HL-60 (cell line): ENCODE measurements around the gene ANGEL2.

Source experiments
- CTCF ChIP-seq: IDR thresholded peaks from one replicate; pipeline ENCODE4 v1.5.1; 2011; ENCODE audit warnings: low read length, control low read depth, inconsistent platforms; ENCODE audit not compliant: insufficient read depth
- GABPA ChIP-seq: IDR thresholded peaks from 2 replicates; pipeline ENCODE4 v1.6.1; 2012; ENCODE audit warnings: low read depth
- POLR2AphosphoS5 ChIP-seq: IDR thresholded peaks from 2 replicates; pipeline ENCODE4 v1.6.1; 2012; ENCODE audit warnings: low read depth
- REST ChIP-seq: IDR thresholded peaks from 2 replicates; pipeline ENCODE4 v1.6.1; 2012; ENCODE audit warnings: low read depth; ENCODE audit not compliant: insufficient replicate concordance

GRCh38 chr1:212954514-212954913 is 61.2 kb downstream of the ANGEL2 start:
- TF ChIP-seq CTCF (no peak), GABPA (no peak), REST (no peak), POLR2AphosphoS5 (no peak)
